Stomach (tissue), 9 donors: Measurements from ENCODE around the gene PNMA8A. TPM values are rescaled to one million over a fixed set of nuclear protein-coding genes. Genes with fewer than 3 reads are reported as not detected.
A peak's percentile ranks its signal among the peaks of the same experiment; 100 is the strongest.

ENCODE experiments used
- DNase-seq, 2 donors: peaks; one replicate each; pipeline versions ENCODE4 v3.0.0 to v3.0.0-alpha.2; 2013 to 2019
- H3K27ac ChIP-seq, 5 donors: fragments of 200-600 bp in 4 of 5; sonication (generic) in 4 of 5; one replicate each; pipeline ENCODE4 v1.5.1; 2013 to 2019; ENCODE audit warnings: mild to moderate bottlenecking in 1 of 5, moderate library complexity in 1 of 5
- H3K27me3 ChIP-seq, 3 donors: fragments of 200-600 bp; sonication (generic); one replicate each; pipeline ENCODE4 v1.5.1; 2017 to 2019; ENCODE audit warnings: mixed run types in 1 of 3
- H3K36me3 ChIP-seq, 4 donors: fragments of 200-600 bp; sonication (generic); 1 replicate in 3 of 4; 2 replicates in 1 of 4; pipeline ENCODE4 v1.5.1; 2016 to 2019
- H3K4me1 ChIP-seq, 4 donors: fragments of 200-600 bp; sonication (generic); one replicate each; pipeline ENCODE4 v1.5.1; 2016 to 2019
- H3K4me3 ChIP-seq, 4 donors: fragments of 200-600 bp; sonication (generic) in 3 of 4; one replicate each; pipeline ENCODE4 v1.5.1; 2016 to 2019; ENCODE audit warnings: mild to moderate bottlenecking in 1 of 4
- H3K9me3 ChIP-seq, 4 donors: fragments of 200-600 bp; sonication (generic); one replicate each; pipeline ENCODE4 v1.5.1; 2016 to 2019
- CTCF ChIP-seq, 7 experiments: fragments of 450-650 bp in 4 of 7; fragments of 200-600 bp in 3 of 7; sonication (generic) in 3 of 7; IDR thresholded peaks; one replicate each; pipeline ENCODE4 v1.5.1; 2016 to 2019; ENCODE audit warnings: antibody characterized with exemption in 7 of 7, control low read depth in 2 of 7, mild to moderate bottlenecking in 1 of 7
- EP300 ChIP-seq: sonication (generic); formaldehyde crosslinking; IDR thresholded peaks from one replicate; pipeline ENCODE4 v1.6.1; 2017; ENCODE audit warnings: antibody characterized with exemption
- POLR2A ChIP-seq, 4 donors: fragments of 450-650 bp; IDR thresholded peaks; one replicate each; pipeline ENCODE4 v1.6.1; 2016; ENCODE audit warnings: antibody characterized with exemption in 4 of 4, control low read depth in 2 of 4, mild to moderate bottlenecking in 1 of 4, moderate library complexity in 1 of 4
- POLR2AphosphoS5 ChIP-seq, 3 donors: sonication (generic); formaldehyde crosslinking; IDR thresholded peaks; one replicate each; pipeline ENCODE4 v1.6.1; 2016; ENCODE audit warnings: antibody characterized with exemption in 3 of 3
- WGBS, 5 donors: extraction: QIAGEN DNeasy Blood & Tissue Kit in 3 of 5; methylation state at CpG; one replicate each; pipeline versions ENCODE4 v1.1.5 to v1.1.7; 2013 to 2018; 5-methylcytosine and 5-hydroxymethylcytosine counted together
- intact Hi-C: fragments of 100-400 bp; cut with DNase I; formaldehyde crosslinking; loops from one replicate; pipeline ENCODE4 v1.15.1; 2023; ENCODE audit warnings: low total_unique reads
- polyA plus RNA-seq, 3 donors: library from polyadenylated mRNA; stranded (reverse); fragments of 200-250 nt; gene quantifications; one replicate each; pipeline ENCODE4 v1.2.3, GENCODE V29; 2013
- total RNA-seq, 5 donors: library from RNA; depleted of rRNA; stranded (reverse); fragments of >200 nt; gene quantifications; one replicate each; pipeline versions ENCODE4 v1.1.0 to v1.2.3, GENCODE V29; 2014 to 2016
- donor health status: healthy with polysubstance abuse.
- donor health status: Bipolar disorder and iron deficiency.
- donor health status: healthy.

Gene PNMA8A
- total and polyA plus RNA-seq, 8 donors, result 0.43 to 4.8 (median 1.4) TPM; not detected in 2

- no peak overlapping the region for H3K27ac ChIP-seq
- no peak for TF ChIP-seq EP300
- TF ChIP-seq POLR2A (IDR thresholded peaks at IDR 0.05), result no peak
- 66 to 93% (median 70%) methylated on average over 2 of the region's 2 CpGs for WGBS, 5 donors
- H3K27me3 ChIP-seq, result peaks cover 0 to 28% (median 6%) of the 10 kb centered on the region in 3 donors
- H3K4me1 ChIP-seq, result peaks cover 0 to 4% (median 0%) of the 10 kb centered on the region in 4 donors
- DNase-seq, result no peak
- H3K4me3 ChIP-seq, result no peak overlapping the region
- H3K36me3 ChIP-seq, result no peaks in the 10 kb centered on the region
- intact Hi-C loops, result no loop called here
- H3K9me3 ChIP-seq, result no peaks in the 10 kb centered on the region
These were observed 11.3 kb downstream of the PNMA8A start for GRCh38 chr19:46460055-46460454.

GRCh38 chr19:46456930-46457329 is 14.4 kb downstream of the PNMA8A start:
- peaks cover 0 to 4% (median 0%) of the 10 kb centered on the region in 4 donors for H3K4me1 ChIP-seq
- 86 to 94% (median 91%) methylated on average over 5 of the region's 5 CpGs for WGBS, 5 donors
- TF ChIP-seq POLR2AphosphoS5 (IDR thresholded peaks at IDR 0.05) (no peak), EP300 (no peak), CTCF (IDR thresholded peaks at IDR 0.05) (no peak), POLR2A (IDR thresholded peaks at IDR 0.05) (no peak)
- H3K9me3 ChIP-seq, result no peaks in the 10 kb centered on the region
- no peak overlapping the region for H3K27ac ChIP-seq
- no peaks in the 10 kb centered on the region for H3K36me3 ChIP-seq
- no peak overlapping the region for H3K4me3 ChIP-seq
- intact Hi-C loops, result no loop called here
- DNase-seq, result no peak
- peaks cover 0 to 28% (median 6%) of the 10 kb centered on the region in 3 donors for H3K27me3 ChIP-seq

- Histone ChIP-seq H3K4me3 (no peak overlapping the region), H3K27me3 (peaks cover 0 to 11% (median 6%) of the 10 kb centered on the region in 3 donors), H3K27ac (no peak overlapping the region), H3K36me3 (no peaks in the 10 kb centered on the region), H3K9me3 (no peaks in the 10 kb centered on the region), H3K4me1 (peaks cover 0 to 4% (median 0%) of the 10 kb centered on the region in 4 donors)
- intact Hi-C loops, result no loop called here
- TF ChIP-seq POLR2AphosphoS5 (IDR thresholded peaks at IDR 0.05) (no peak), EP300 (no peak), POLR2A (IDR thresholded peaks at IDR 0.05) (no peak), CTCF (IDR thresholded peaks at IDR 0.05) (no peak)
- no peak for DNase-seq
- 28 to 62% (median 53%) methylated on average over 3 of the region's 3 CpGs for WGBS, 5 donors
These were observed 17.1 kb downstream of the PNMA8A start for GRCh38 chr19:46454244-46454643.

GRCh38 chr19:46453661-46454060 is 17.7 kb downstream of the PNMA8A start:
- intact Hi-C loops, result no loop called here
- H3K36me3 ChIP-seq, result no peaks in the 10 kb centered on the region
- peaks cover 0 to 4% (median 0%) of the 10 kb centered on the region in 4 donors for H3K4me1 ChIP-seq
- no peak overlapping the region for H3K27ac ChIP-seq
- H3K4me3 ChIP-seq, result no peak overlapping the region
- H3K27me3 ChIP-seq, result peaks cover 0 to 11% (median 6%) of the 10 kb centered on the region in 3 donors
- TF ChIP-seq CTCF (IDR thresholded peaks at IDR 0.05) (no peak), POLR2AphosphoS5 (IDR thresholded peaks at IDR 0.05) (no peak), EP300 (no peak), POLR2A (IDR thresholded peaks at IDR 0.05) (no peak)
- no peaks in the 10 kb centered on the region for H3K9me3 ChIP-seq
- 48 to 66% (median 57%) methylated on average over 6 of the region's 6 CpGs for WGBS, 5 donors
- DNase-seq, result peak in 1 of 2 donors; percentile 24

GRCh38 chr19:46452186-46452585 is 19.2 kb downstream of the PNMA8A start:
- intact Hi-C loops, result no loop called here
- no peak overlapping the region for H3K4me3 ChIP-seq
- no peak for TF ChIP-seq EP300
- TF ChIP-seq CTCF (IDR thresholded peaks at IDR 0.05), result no peak
- TF ChIP-seq POLR2AphosphoS5 (IDR thresholded peaks at IDR 0.05), result no peak
- no peak for TF ChIP-seq POLR2A (IDR thresholded peaks at IDR 0.05)
- WGBS, 5 donors, result 32 to 47% (median 44%) methylated on average over 4 of the region's 4 CpGs
- H3K4me1 ChIP-seq, result peaks cover 0 to 4% (median 0%) of the 10 kb centered on the region in 4 donors
- no peaks in the 10 kb centered on the region for H3K9me3 ChIP-seq
- H3K27ac ChIP-seq, result no peak overlapping the region
- peak in 1 of 2 donors; percentile 18 for DNase-seq
- peaks cover 0 to 7% (median 6%) of the 10 kb centered on the region in 3 donors for H3K27me3 ChIP-seq
- no peaks in the 10 kb centered on the region for H3K36me3 ChIP-seq
